Neural progenitor cell (in vitro differentiated cells): Measurements from ENCODE around the gene PRRT2. TPM values are rescaled to one million over a fixed set of nuclear protein-coding genes. Genes with fewer than 3 reads are reported as not detected.
"Not testable (repeated sequence)": the region's sequence is repeated elsewhere in the genome, so short reads cannot be mapped to it uniquely, and the experiment has no call there.

Source experiments
- DNase-seq: peaks from one replicate; pipeline ENCODE4 v3.0.0-alpha.2; 2016; ENCODE audit warnings: low spot score
- H2AFZ ChIP-seq: fragments of 200-600 bp; sonication (generic); replicated peaks from 2 replicates; pipeline ENCODE4 v1.6.1; 2016; ENCODE audit warnings: antibody characterized with exemption
- H3F3A ChIP-seq: fragments of 200-600 bp; sonication (generic); 2 replicates; pipeline ENCODE4 v1.6.1; 2016; ENCODE audit warnings: antibody characterized with exemption, low read depth
- H3K27ac ChIP-seq: fragments of 200-600 bp; sonication (generic); 2 replicates; pipeline ENCODE4 v1.5.1; 2016; ENCODE audit warnings: mild to moderate bottlenecking
- H3K27me3 ChIP-seq: fragments of 200-600 bp; sonication (generic); 2 replicates; pipeline ENCODE4 v1.6.1; 2016; ENCODE audit warnings: mild to moderate bottlenecking, moderate library complexity
- H3K36me3 ChIP-seq: fragments of 200-600 bp; sonication (generic); 2 replicates; pipeline ENCODE4 v1.5.1; 2016
- H3K4me1 ChIP-seq: fragments of 200-600 bp; sonication (generic); 2 replicates; pipeline ENCODE4 v1.6.1; 2016; ENCODE audit warnings: mixed run types
- H3K4me2 ChIP-seq: fragments of 200-600 bp; sonication (generic); 2 replicates; pipeline ENCODE4 v1.6.1; 2016
- H3K4me3 ChIP-seq: fragments of 200-600 bp; sonication (generic); 2 replicates; pipeline ENCODE4 v1.5.1; 2016
- H3K79me2 ChIP-seq: fragments of 200-600 bp; sonication (generic); 2 replicates; pipeline ENCODE4 v1.6.1; 2016; ENCODE audit warnings: low read depth
- H3K9ac ChIP-seq: fragments of 200-600 bp; sonication (generic); 2 replicates; pipeline ENCODE4 v1.6.1; 2016
- H3K9me3 ChIP-seq: fragments of 200-600 bp; sonication (generic); 2 replicates; pipeline ENCODE4 v1.5.1; 2016; ENCODE audit warnings: low read depth
- H4K20me1 ChIP-seq: fragments of 200-600 bp; sonication (generic); 2 replicates; pipeline ENCODE4 v1.6.1; 2016; ENCODE audit warnings: low read depth
- H3K27ac Mint-ChIP-seq: 3 replicates; pipeline ENCODE4 v1.8.0; 2021; ENCODE audit warnings: mixed read lengths
- H3K27me3 Mint-ChIP-seq: 2 replicates; pipeline ENCODE4 v1.8.0; 2022; ENCODE audit warnings: low read depth, mild to moderate bottlenecking, inconsistent platforms, moderate library complexity, mixed read lengths; ENCODE audit not compliant: insufficient read depth
- H3K36me3 Mint-ChIP-seq: 3 replicates; pipeline ENCODE4 v1.8.0; 2021; ENCODE audit warnings: mixed read lengths
- H3K4me1 Mint-ChIP-seq: 3 replicates; pipeline ENCODE4 v1.8.0; 2021; ENCODE audit warnings: mixed read lengths
- H3K4me3 Mint-ChIP-seq: 3 replicates; pipeline ENCODE4 v1.8.0; 2021; ENCODE audit warnings: mild to moderate bottlenecking, moderate library complexity, mixed read lengths
- H3K9me3 Mint-ChIP-seq: 3 replicates; pipeline ENCODE4 v1.8.0; 2020; ENCODE audit warnings: mixed read lengths
- CTCF ChIP-seq: fragments of 200-600 bp; sonication (generic); IDR thresholded peaks from 2 replicates; pipeline ENCODE4 v1.5.1; 2017; ENCODE audit warnings: antibody characterized with exemption, mild to moderate bottlenecking
- EZH2 ChIP-seq: fragments of 200-600 bp; sonication (generic); IDR thresholded peaks from 2 replicates; pipeline ENCODE4 v1.6.1; 2017; ENCODE audit warnings: antibody characterized with exemption, mild to moderate bottlenecking, moderate library complexity
- EZH2phosphoT487 ChIP-seq: fragments of 200-600 bp; sonication (generic); IDR thresholded peaks from 2 replicates; pipeline ENCODE4 v1.6.1; 2017; ENCODE audit warnings: antibody characterized with exemption
- total RNA-seq: library from RNA; depleted of rRNA; stranded (reverse); fragments of >200 nt; gene quantifications from 2 replicates; pipeline ENCODE4 v1.2.3, GENCODE V29; 2015; ENCODE audit warnings: low replicate concordance

PRRT2 gene
- total RNA-seq, 1 donor from 2014 or later: 23.5 TPM

DNA sequence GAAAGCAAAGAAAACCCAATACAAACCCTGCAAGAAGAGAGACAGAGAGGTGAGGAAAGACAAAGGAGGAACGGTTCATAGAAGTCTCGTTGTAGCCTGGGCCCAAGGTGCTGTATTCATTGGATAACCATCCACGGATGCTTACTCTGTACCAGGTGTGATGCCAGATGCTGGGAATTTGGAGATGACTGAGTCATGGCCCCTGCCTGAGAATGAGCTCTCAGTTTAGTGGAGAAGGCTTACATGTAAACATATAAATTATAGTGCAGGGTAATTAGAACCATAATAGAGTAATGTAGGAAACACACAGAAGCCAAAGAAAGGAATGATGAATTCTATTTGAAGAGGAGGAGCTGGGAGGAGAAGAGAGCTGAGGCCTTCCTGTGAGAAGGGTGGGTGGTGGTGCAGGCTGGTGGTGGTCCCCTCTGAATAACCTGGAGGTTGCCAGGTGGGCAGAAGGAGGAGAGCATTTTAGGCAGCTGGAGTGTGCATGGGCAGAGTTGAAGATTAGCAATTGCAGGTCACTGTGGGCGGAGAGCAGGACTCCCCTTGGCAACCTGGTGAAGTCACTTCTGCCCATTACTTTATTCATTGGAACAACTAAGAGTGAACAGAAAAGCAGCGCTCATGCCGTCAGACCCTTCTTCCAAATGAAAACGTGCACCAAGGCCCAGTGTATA lies 41.6 kb upstream of the PRRT2 start:
- H3K4me3 Mint-ChIP-seq: no peak overlapping the region
- no peak overlapping the region for H2AFZ ChIP-seq
- H3K27ac ChIP-seq: no peak overlapping the region
- H4K20me1 ChIP-seq: no peaks in the 10 kb centered on the region
- H3K9me3 ChIP-seq: no peaks in the 10 kb centered on the region
- no peaks in the 10 kb centered on the region for H3K36me3 ChIP-seq
- no peaks in the 10 kb centered on the region for H3K79me2 ChIP-seq
- no peaks in the 10 kb centered on the region for H3F3A ChIP-seq
- peaks cover under 1% of the 10 kb centered on the region for H3K4me1 Mint-ChIP-seq
- H3K27me3 ChIP-seq: no peaks in the 10 kb centered on the region
- no peak overlapping the region for H3K27ac Mint-ChIP-seq
- no peaks in the 10 kb centered on the region for H3K9me3 Mint-ChIP-seq
- H3K27me3 Mint-ChIP-seq: peaks cover 7% of the 10 kb centered on the region
- no peak overlapping the region for H3K9ac ChIP-seq
- no peaks in the 10 kb centered on the region for H3K4me1 ChIP-seq
- no peak for DNase-seq
- no peak overlapping the region for H3K4me2 ChIP-seq
- no peak overlapping the region for H3K4me3 ChIP-seq
- TF ChIP-seq EZH2 (no peak), CTCF (no peak), EZH2phosphoT487 (no peak)
- H3K36me3 Mint-ChIP-seq: no peaks in the 10 kb centered on the region

DNA sequence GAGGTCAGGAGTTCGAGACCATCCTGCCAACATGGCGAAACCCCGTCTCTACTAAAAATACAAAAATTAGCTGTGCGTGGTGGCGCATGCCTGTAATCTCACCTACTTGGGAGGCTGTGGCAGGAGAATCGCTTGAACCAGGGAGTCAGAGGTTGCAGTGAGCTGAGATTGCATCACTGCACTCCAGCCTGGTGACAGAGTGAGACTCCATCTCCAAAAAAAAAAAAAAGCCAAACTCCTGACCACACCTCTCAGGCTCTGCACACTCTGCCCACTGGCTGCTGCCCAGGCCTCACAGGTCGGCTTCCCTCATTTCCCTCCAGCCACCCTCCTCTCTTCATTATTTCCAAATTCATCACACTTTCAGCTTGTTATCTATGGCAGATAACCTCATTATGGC lies 39.7 kb upstream of the PRRT2 start:
- H3K4me2 ChIP-seq, H2AFZ ChIP-seq, H3K9me3 Mint-ChIP-seq: not testable (repeated sequence)

DNA sequence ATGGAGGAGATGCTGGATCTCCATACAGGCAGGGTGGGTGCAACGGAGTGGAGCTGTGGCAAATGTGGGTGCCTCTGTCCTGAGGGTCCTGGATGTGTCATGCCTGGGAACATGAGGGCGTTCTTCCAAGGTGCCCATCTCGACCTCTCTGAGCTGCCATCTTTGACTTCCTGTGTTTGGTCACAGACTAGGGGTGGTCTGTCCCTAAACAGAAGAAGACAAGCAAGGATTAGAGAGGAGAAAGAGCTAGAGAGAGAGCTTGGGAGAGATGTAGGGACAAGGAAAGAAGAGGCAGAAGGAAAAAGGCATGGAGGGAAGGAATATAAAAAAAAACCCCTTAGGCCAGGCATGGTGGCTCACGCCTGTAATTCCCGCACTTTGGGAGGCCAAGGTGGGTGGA lies 37.3 kb upstream of the PRRT2 start:
- no peak overlapping the region for H3K4me2 ChIP-seq
- H3K9me3 Mint-ChIP-seq: no peaks in the 10 kb centered on the region
- H3K27ac Mint-ChIP-seq: no peak overlapping the region
- no peaks in the 10 kb centered on the region for H3K36me3 ChIP-seq
- H4K20me1 ChIP-seq: no peaks in the 10 kb centered on the region
- H3K36me3 Mint-ChIP-seq: no peaks in the 10 kb centered on the region
- H3K4me1 ChIP-seq: no peaks in the 10 kb centered on the region
- no peak for TF ChIP-seq EZH2
- no peak for TF ChIP-seq EZH2phosphoT487
- TF ChIP-seq CTCF: no peak
- no peak overlapping the region for H3K9ac ChIP-seq
- H3F3A ChIP-seq: no peaks in the 10 kb centered on the region
- H3K4me3 ChIP-seq: no peak overlapping the region
- H3K27me3 Mint-ChIP-seq: peaks cover 11% of the 10 kb centered on the region
- no peak for DNase-seq
- no peak overlapping the region for H2AFZ ChIP-seq
- no peaks in the 10 kb centered on the region for H3K9me3 ChIP-seq
- H3K27me3 ChIP-seq: peaks cover 8% of the 10 kb centered on the region
- H3K27ac ChIP-seq: no peak overlapping the region
- no peaks in the 10 kb centered on the region for H3K79me2 ChIP-seq
- H3K4me3 Mint-ChIP-seq: no peak overlapping the region
- peaks cover 10% of the 10 kb centered on the region for H3K4me1 Mint-ChIP-seq

More for the DNA sequence above, 39.7 kb upstream of the PRRT2 start:
- not testable (repeated sequence) for H3K27me3 ChIP-seq, H3K4me3 ChIP-seq, H3K36me3 Mint-ChIP-seq, H3K4me1 ChIP-seq, H3K9me3 ChIP-seq, H3K4me1 Mint-ChIP-seq, H3K4me3 Mint-ChIP-seq, DNase-seq, H3F3A ChIP-seq, H3K27me3 Mint-ChIP-seq, H4K20me1 ChIP-seq, H3K36me3 ChIP-seq, H3K27ac Mint-ChIP-seq, H3K27ac ChIP-seq, H3K79me2 ChIP-seq, H3K9ac ChIP-seq

- Histone ChIP-seq H3K27ac (no peak overlapping the region), H3K4me1 (no peaks in the 10 kb centered on the region), H3K36me3 (no peaks in the 10 kb centered on the region), H2AFZ (no peak overlapping the region), H3F3A (no peaks in the 10 kb centered on the region), H3K4me3 (no peak overlapping the region), H3K9me3 (no peaks in the 10 kb centered on the region), H3K27me3 (peaks cover 8% of the 10 kb centered on the region), H3K79me2 (no peaks in the 10 kb centered on the region), H3K4me2 (no peak overlapping the region), H3K9ac (no peak overlapping the region), H4K20me1 (no peaks in the 10 kb centered on the region)
- H3K27me3 Mint-ChIP-seq: peaks cover 8% of the 10 kb centered on the region
- H3K36me3 Mint-ChIP-seq: no peaks in the 10 kb centered on the region
- H3K9me3 Mint-ChIP-seq: no peaks in the 10 kb centered on the region
- no peak overlapping the region for H3K4me3 Mint-ChIP-seq
- peak overlapping the region; percentile 1 for H3K27ac Mint-ChIP-seq
- TF ChIP-seq EZH2phosphoT487 (no peak), CTCF (no peak), EZH2 (no peak)
- DNase-seq: no peak
- peaks cover 10% of the 10 kb centered on the region for H3K4me1 Mint-ChIP-seq
These were observed 36.1 kb upstream of the PRRT2 start for GRCh38 chr16:29775742-29776408.
